ENCODE results near the gene TEAD4. TPM values are rescaled to one million over a fixed set of nuclear protein-coding genes. Genes with fewer than 3 reads are reported as not detected.

TEAD4 gene
- total and polyA plus RNA-seq, 10 donors = 5.1 to 24.2 (median 17.4) TPM

- DNase-seq = no peak
- Histone ChIP-seq H3K27ac (peak overlapping the region in 3 of 8 donors; percentile 36 to 71 (median 40)), H3K36me3 (no peaks in the 10 kb centered on the region), H3K27me3 (replicated peaks in 1 of 7) (no peaks in the 10 kb centered on the region), H3K4me1 (peaks cover 0 to 46% (median 22%) of the 10 kb centered on the region in 6 donors), H3K4me3 (no peak overlapping the region), H3K9me3 (no peaks in the 10 kb centered on the region)
- intact Hi-C loops (cut with DNase I; ENCODE audit: low total_unique reads) = no loop called here
- WGBS, 5 donors = 81 to 91% (median 85%) methylated on average over 9 of the region's 9 CpGs
- TF ChIP-seq POLR2AphosphoS5 (IDR thresholded peaks at IDR 0.05) = no peak
- no peak for TF ChIP-seq CTCF (IDR thresholded peaks at IDR 0.05 in 8 of 11, conservative IDR thresholded peaks at IDR 0.05 in 3 of 11)
- no peak for TF ChIP-seq POLR2A (IDR thresholded peaks at IDR 0.05)
These were observed 127.6 kb downstream of the TEAD4 start for GRCh38 chr12:3086729-3087323.

GRCh38 chr12:3087758-3088650, 128.8 kb downstream of the TEAD4 start:
- H3K9me3 ChIP-seq = no peaks in the 10 kb centered on the region
- WGBS, 5 donors = 85 to 92% (median 90%) methylated on average over 8 to 11 of the region's 11 CpGs
- H3K27me3 ChIP-seq (replicated peaks in 1 of 7) = no peaks in the 10 kb centered on the region
- peak; percentile 58 for DNase-seq
- intact Hi-C loops (cut with DNase I; ENCODE audit: low total_unique reads) = no loop called here
- no peak overlapping the region for H3K27ac ChIP-seq
- no peak overlapping the region for H3K4me3 ChIP-seq
- TF ChIP-seq POLR2AphosphoS5 (IDR thresholded peaks at IDR 0.05) (no peak), CTCF (IDR thresholded peaks at IDR 0.05 in 8 of 11, conservative IDR thresholded peaks at IDR 0.05 in 3 of 11) (no peak), POLR2A (IDR thresholded peaks at IDR 0.05) (no peak)
- no peaks in the 10 kb centered on the region for H3K36me3 ChIP-seq
- H3K4me1 ChIP-seq = peaks cover 0 to 45% (median 21%) of the 10 kb centered on the region in 6 donors

GRCh38 chr12:3089588-3089987, 130.4 kb downstream of the TEAD4 start:
- H3K36me3 ChIP-seq = no peaks in the 10 kb centered on the region
- WGBS, 5 donors = 84 to 89% (median 86%) methylated on average over 5 of the region's 5 CpGs
- peaks cover 0 to 30% (median 7%) of the 10 kb centered on the region in 6 donors for H3K4me1 ChIP-seq
- TF ChIP-seq CTCF (IDR thresholded peaks at IDR 0.05 in 8 of 11, conservative IDR thresholded peaks at IDR 0.05 in 3 of 11) (no peak), POLR2A (IDR thresholded peaks at IDR 0.05) (no peak), POLR2AphosphoS5 (IDR thresholded peaks at IDR 0.05) (no peak)
- DNase-seq = no peak
- no peak overlapping the region for H3K4me3 ChIP-seq
- H3K27ac ChIP-seq = no peak overlapping the region
- no peaks in the 10 kb centered on the region for H3K27me3 ChIP-seq (replicated peaks in 1 of 7)
- intact Hi-C loops (cut with DNase I; ENCODE audit: low total_unique reads) = no loop called here
- H3K9me3 ChIP-seq = no peaks in the 10 kb centered on the region

Small RNA genes lying within 50 kb of the gene (small RNA-seq; reads per million reads assigned to genes)
- gene RNU6-1315P = 0 to 0.06 (median 0) reads per million in 4 donors

Other genes starting within 250 kb of the TEAD4 start
- 10 to 100 TPM; 14.3 to 65.6 (median 27.4) TPM for gene FKBP4, start 164.4 kb upstream of the TEAD4 start, total RNA-seq
- gene FKBP4, start 164.4 kb upstream of the TEAD4 start, polyA plus RNA-seq = 10 to 100 TPM in 2 of 3 donors, 1 to 10 TPM in 1; 8.3 to 24.5 (median 15.8) TPM
- gene ITFG2, start 146.7 kb upstream of the TEAD4 start, total RNA-seq = 10 to 100 TPM; 42.7 to 79.3 (median 55.0) TPM
- 10 to 100 TPM; 28.9 to 44.3 (median 41.4) TPM for gene ITFG2, start 146.7 kb upstream of the TEAD4 start, polyA plus RNA-seq
- gene NRIP2, start 124.4 kb upstream of the TEAD4 start, total RNA-seq = 10 to 100 TPM in 6 of 7 donors, 1 to 10 TPM in 1; 6.8 to 18.8 (median 10.7) TPM
- gene NRIP2, start 124.4 kb upstream of the TEAD4 start, polyA plus RNA-seq = 1 to 10 TPM; 1.3 to 2.6 (median 1.5) TPM
- not detected for gene TEX52, start 102.4 kb upstream of the TEAD4 start, total RNA-seq
- not detected for gene TEX52, start 102.4 kb upstream of the TEAD4 start, polyA plus RNA-seq
- 10 to 100 TPM in 1 of 7 donors, 1 to 10 TPM in 6; 1.8 to 10.2 (median 7.2) TPM for gene FOXM1, start 82.2 kb upstream of the TEAD4 start, total RNA-seq
- gene FOXM1, start 82.2 kb upstream of the TEAD4 start, polyA plus RNA-seq = 1 to 10 TPM; 2.1 to 4.1 (median 3.7) TPM
- 10 to 100 TPM; 15.9 to 26.0 (median 22.9) TPM for gene RHNO1, start 82.2 kb upstream of the TEAD4 start, total RNA-seq
- 10 to 100 TPM; 19.7 to 25.0 (median 23.6) TPM for gene RHNO1, start 82.2 kb upstream of the TEAD4 start, polyA plus RNA-seq
- 10 to 100 TPM in 6 of 7 donors, 1 to 10 TPM in 1; 9.6 to 15.7 (median 13.4) TPM for gene TULP3, start 68.5 kb upstream of the TEAD4 start, total RNA-seq
- gene TULP3, start 68.5 kb upstream of the TEAD4 start, polyA plus RNA-seq = 1 to 10 TPM; 3.5 to 6.8 (median 4.7) TPM
- 10 to 100 TPM; 22.7 to 51.1 (median 37.0) TPM for gene TSPAN9, start 118.0 kb downstream of the TEAD4 start, total RNA-seq
- 10 to 100 TPM in 1 of 3 donors, 1 to 10 TPM in 2; 3.6 to 13.5 (median 4.7) TPM for gene TSPAN9, start 118.0 kb downstream of the TEAD4 start, polyA plus RNA-seq

All from spleen (tissue), 11 donors.